ENCODE measurements around the gene NOL9.

DNA sequence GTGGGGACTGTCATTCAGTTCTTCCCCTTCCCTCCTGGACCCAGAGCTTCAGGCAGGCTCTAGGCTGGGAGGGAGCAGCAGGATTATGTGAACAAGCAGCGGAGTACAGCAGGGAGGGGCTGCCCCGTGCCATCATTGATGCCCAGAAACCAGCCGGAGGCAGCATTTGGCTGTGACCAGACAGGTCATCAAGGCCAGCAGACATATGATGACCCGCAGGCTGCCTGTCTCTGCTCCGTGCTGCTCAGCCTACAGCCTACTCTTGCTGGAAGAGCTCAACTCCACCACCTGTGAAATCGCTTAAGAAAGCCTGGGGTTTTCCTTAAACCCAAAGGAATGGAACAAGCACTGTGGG, 43.4 kb upstream of the NOL9 start:
- TF ChIP-seq YY1 (IDR thresholded peaks at IDR 0.05; ENCODE audit: insufficient read depth, insufficient read length), result no peak
- TF ChIP-seq ZNF274 (IDR thresholded peaks at IDR 0.05; ENCODE audit: low read depth, low read length), result no peak
